Measurements from ENCODE around the gene TBCD.

TBCD gene

GRCh38 chr17:82872591-82873520, 121.0 kb downstream of the TBCD start:
- no peak for DNase-seq

- no peak for DNase-seq
Measured at GRCh38 chr17:82873521-82873920, 121.7 kb downstream of the TBCD start.

GRCh38 chr17:82874011-82874835, 122.4 kb downstream of the TBCD start:
- DNase-seq: no peak

- no peak for DNase-seq
Measured at GRCh38 chr17:82875407-82875856, 123.6 kb downstream of the TBCD start.

GRCh38 chr17:82876149-82876548, 124.3 kb downstream of the TBCD start:
- no peak for DNase-seq

GRCh38 chr17:82876602-82877379, 124.9 kb downstream of the TBCD start:
- DNase-seq: peak; percentile 63

GRCh38 chr17:82878527-82878926, 126.7 kb downstream of the TBCD start:
- DNase-seq: no peak

GRCh38 chr17:82879241-82879640, 127.4 kb downstream of the TBCD start:
- DNase-seq: no peak

GRCh38 chr17:82880620-82881323, 128.9 kb downstream of the TBCD start:
- DNase-seq: no peak

- DNase-seq: no peak
Measured at GRCh38 chr17:82881324-82881823, 129.5 kb downstream of the TBCD start.

GRCh38 chr17:82881900-82882714, 130.2 kb downstream of the TBCD start:
- DNase-seq: no peak

GRCh38 chr17:82882715-82883418, 131.0 kb downstream of the TBCD start:
- DNase-seq: no peak

GRCh38 chr17:82883419-82884031, 131.7 kb downstream of the TBCD start:
- DNase-seq: no peak

GRCh38 chr17:82884341-82884969, 132.6 kb downstream of the TBCD start:
- no peak for DNase-seq

GRCh38 chr17:82884970-82885353, 133.1 kb downstream of the TBCD start:
- no peak for DNase-seq

- DNase-seq: peak; percentile 34
Measured at GRCh38 chr17:82887255-82888164, 135.6 kb downstream of the TBCD start.

GRCh38 chr17:82888583-82889495, 137.0 kb downstream of the TBCD start:
- no peak for DNase-seq
